Neuron (in vitro differentiated cells): Measurements from ENCODE around the gene CPA4.
A peak's percentile ranks its signal among the peaks of the same experiment; 100 is the strongest.

ENCODE experiments used
- H2AFZ ChIP-seq: one replicate; pipeline ENCODE4 v1.6.1; 2013; ENCODE audit warnings: low read depth, mild to moderate bottlenecking, inconsistent platforms, low read length, moderate library complexity
- H3K27me3 ChIP-seq: one replicate; pipeline ENCODE4 v1.6.1; 2013; ENCODE audit warnings: low read length; ENCODE audit not compliant: insufficient read depth
- H3K36me3 ChIP-seq: one replicate; pipeline ENCODE4 v1.6.1; 2013; ENCODE audit warnings: low read length; ENCODE audit not compliant: insufficient read depth
- H3K4me1 ChIP-seq: one replicate; pipeline ENCODE4 v1.6.1; 2013; ENCODE audit warnings: low read length; ENCODE audit not compliant: insufficient read depth
- H3K4me3 ChIP-seq: 2 replicates; pipeline ENCODE4 v1.5.1; 2013; ENCODE audit warnings: mild to moderate bottlenecking, low read length, moderate library complexity
- H3K9me3 ChIP-seq: one replicate; pipeline ENCODE4 v1.6.1; 2013; ENCODE audit warnings: low read length

Gene CPA4

GRCh38 chr7:130324306-130324943, 31.5 kb downstream of the CPA4 start:
- Histone ChIP-seq H3K4me1 (peaks cover 3% of the 10 kb centered on the region), H3K4me3 (no peak overlapping the region), H3K36me3 (no peaks in the 10 kb centered on the region), H3K27me3 (no peaks in the 10 kb centered on the region), H2AFZ (no peak overlapping the region), H3K9me3 (no peaks in the 10 kb centered on the region)

GRCh38 chr7:130329681-130330080, 36.7 kb downstream of the CPA4 start:
- Histone ChIP-seq H3K9me3 (no peaks in the 10 kb centered on the region), H3K4me1 (no peaks in the 10 kb centered on the region), H2AFZ (no peak overlapping the region), H3K36me3 (no peaks in the 10 kb centered on the region), H3K27me3 (no peaks in the 10 kb centered on the region), H3K4me3 (no peak overlapping the region)

GRCh38 chr7:130332259-130333053, 39.5 kb downstream of the CPA4 start:
- Histone ChIP-seq H3K27me3 (no peaks in the 10 kb centered on the region), H3K36me3 (no peaks in the 10 kb centered on the region), H3K4me3 (no peak overlapping the region), H3K9me3 (no peaks in the 10 kb centered on the region), H3K4me1 (no peaks in the 10 kb centered on the region), H2AFZ (no peak overlapping the region)

GRCh38 chr7:130333832-130334231, 40.9 kb downstream of the CPA4 start:
- Histone ChIP-seq H3K9me3 (no peaks in the 10 kb centered on the region), H3K4me1 (no peaks in the 10 kb centered on the region), H3K4me3 (no peak overlapping the region), H3K36me3 (no peaks in the 10 kb centered on the region), H2AFZ (no peak overlapping the region), H3K27me3 (no peaks in the 10 kb centered on the region)

- H3K36me3 ChIP-seq: no peaks in the 10 kb centered on the region
- no peaks in the 10 kb centered on the region for H3K27me3 ChIP-seq
- H3K4me1 ChIP-seq: no peaks in the 10 kb centered on the region
- H3K4me3 ChIP-seq: no peak overlapping the region
- H3K9me3 ChIP-seq: no peaks in the 10 kb centered on the region
- no peak overlapping the region for H2AFZ ChIP-seq
Measured at GRCh38 chr7:130334274-130334673, 41.3 kb downstream of the CPA4 start.

GRCh38 chr7:130337410-130337971, 44.5 kb downstream of the CPA4 start:
- Histone ChIP-seq H3K4me3 (no peak overlapping the region), H3K9me3 (no peaks in the 10 kb centered on the region), H3K36me3 (no peaks in the 10 kb centered on the region), H2AFZ (no peak overlapping the region), H3K27me3 (no peaks in the 10 kb centered on the region), H3K4me1 (no peaks in the 10 kb centered on the region)

- H3K9me3 ChIP-seq: no peaks in the 10 kb centered on the region
- H3K36me3 ChIP-seq: no peaks in the 10 kb centered on the region
- H3K4me3 ChIP-seq: no peak overlapping the region
- H2AFZ ChIP-seq: no peak overlapping the region
- H3K4me1 ChIP-seq: no peaks in the 10 kb centered on the region
- no peaks in the 10 kb centered on the region for H3K27me3 ChIP-seq
Measured at GRCh38 chr7:130338233-130338632, 45.3 kb downstream of the CPA4 start.

- no peaks in the 10 kb centered on the region for H3K27me3 ChIP-seq
- no peak overlapping the region for H2AFZ ChIP-seq
Measured at GRCh38 chr7:130341882-130342281, 48.9 kb downstream of the CPA4 start.

GRCh38 chr7:130342701-130343380, 49.9 kb downstream of the CPA4 start:
- Histone ChIP-seq H3K9me3 (no peaks in the 10 kb centered on the region), H3K27me3 (no peaks in the 10 kb centered on the region), H3K4me3 (no peak overlapping the region), H2AFZ (no peak overlapping the region), H3K4me1 (peaks cover 29% of the 10 kb centered on the region), H3K36me3 (no peaks in the 10 kb centered on the region)

More at GRCh38 chr7:130341882-130342281, 48.9 kb downstream of the CPA4 start:
- peaks cover 29% of the 10 kb centered on the region for H3K4me1 ChIP-seq
- no peak overlapping the region for H3K4me3 ChIP-seq
- no peaks in the 10 kb centered on the region for H3K9me3 ChIP-seq
- H3K36me3 ChIP-seq: no peaks in the 10 kb centered on the region

GRCh38 chr7:130344271-130344866, 51.4 kb downstream of the CPA4 start, which contains the start of gene CPA5:
TSS of gene CPA5 (plus strand) at chr7:130344816. CDS start at chr7:130346486, 1,670 bp downstream.
- Histone ChIP-seq H3K4me1 (peaks cover 29% of the 10 kb centered on the region), H3K36me3 (no peaks in the 10 kb centered on the region), H3K4me3 (peak within 1 kb of the TSS; percentile 31), H3K27me3 (no peaks in the 10 kb centered on the region), H2AFZ (peak within 1 kb of the TSS; percentile 12), H3K9me3 (no peaks in the 10 kb centered on the region)

- Histone ChIP-seq H3K4me3 (peak overlapping the region; percentile 31), H3K9me3 (no peaks in the 10 kb centered on the region), H3K4me1 (peaks cover 36% of the 10 kb centered on the region), H2AFZ (no peak overlapping the region), H3K36me3 (no peaks in the 10 kb centered on the region), H3K27me3 (no peaks in the 10 kb centered on the region)
Measured at GRCh38 chr7:130345136-130345535, 52.2 kb downstream of the CPA4 start.

GRCh38 chr7:130345725-130346124, 52.8 kb downstream of the CPA4 start:
- Histone ChIP-seq H3K36me3 (no peaks in the 10 kb centered on the region), H3K9me3 (no peaks in the 10 kb centered on the region), H3K4me1 (peaks cover 42% of the 10 kb centered on the region), H2AFZ (no peak overlapping the region), H3K4me3 (no peak overlapping the region), H3K27me3 (no peaks in the 10 kb centered on the region)
